Measurements from ENCODE around the gene CCL26.

- TF ChIP-seq POLR2A (IDR thresholded peaks at IDR 0.05) (no peak), CTCF (IDR thresholded peaks at IDR 0.05) (no peak)
Observed at GRCh38 chr7:75723444-75723843, 48.6 kb downstream of the CCL26 start.
